HG03432 (cell line): ENCODE results near the gene ACADL.

Experiments used
- ATAC-seq: cut with Tn5 transposase; IDR thresholded peaks from one replicate; pipeline ENCODE4 v1.9.1; 2021; ENCODE audit warnings: mild to moderate bottlenecking, moderate library complexity; ENCODE audit not compliant: unreplicated experiment

Gene ACADL

DNA sequence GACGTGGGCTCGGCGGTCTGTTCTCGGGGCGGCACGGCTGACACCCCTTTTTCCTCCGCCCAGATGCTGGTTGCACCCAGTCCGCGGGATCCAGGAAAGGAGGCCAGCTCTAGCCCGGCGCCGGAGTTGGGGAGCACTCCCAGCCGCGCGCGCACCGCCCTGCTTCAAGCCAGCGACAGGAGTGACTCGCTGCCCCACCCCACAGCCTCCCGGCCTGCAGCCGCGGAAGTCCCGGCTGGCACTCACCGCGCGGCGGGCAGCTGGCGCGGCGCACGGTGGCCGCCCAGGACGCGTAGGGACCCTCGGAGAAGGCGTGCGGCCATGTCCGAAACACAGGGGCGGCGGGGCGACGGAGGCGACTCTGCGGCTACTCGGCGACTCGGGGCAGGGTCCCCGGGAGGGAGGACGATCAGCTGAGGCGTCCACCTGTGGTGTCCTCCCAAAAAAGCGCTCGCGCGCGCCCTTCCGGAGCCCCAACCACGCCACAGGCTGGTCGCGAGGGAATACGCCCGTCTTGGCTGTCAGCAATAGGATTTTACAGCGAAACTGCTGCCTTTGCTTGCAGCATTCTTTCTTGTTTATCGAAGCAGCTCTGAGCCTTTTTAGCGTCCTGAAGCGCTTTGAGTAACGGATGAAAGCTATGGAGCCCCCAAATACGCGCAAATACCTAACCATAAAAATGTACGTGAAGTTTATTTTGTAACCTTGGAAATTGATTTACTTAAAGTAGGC, at the start of gene ACADL:
TSS of gene ACADL (minus strand) at position 507 of the 732 bp plus-strand sequence. CDS start at position 323, 184 bp downstream.
- peak; percentile 72 for ATAC-seq

DNA sequence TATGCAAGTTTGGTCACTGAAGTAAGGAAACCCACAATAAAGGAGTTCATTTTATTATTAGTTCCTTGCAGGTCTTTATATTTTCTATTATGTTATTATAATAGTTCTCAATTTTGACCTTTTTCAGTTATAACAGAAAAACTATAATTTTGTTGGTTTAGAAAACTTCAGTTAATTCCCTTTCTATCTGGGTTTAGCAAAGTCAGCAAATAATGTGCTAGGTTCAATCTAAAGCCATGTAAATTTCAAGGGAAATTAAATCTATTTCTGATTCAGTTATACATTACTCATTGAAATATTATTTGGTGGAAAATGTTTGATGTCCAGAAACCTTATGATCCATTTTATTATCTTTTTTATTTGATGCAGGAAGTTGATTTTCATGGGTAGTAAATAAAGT, 46.1 kb upstream of the ACADL start:
- no peak for ATAC-seq

DNA sequence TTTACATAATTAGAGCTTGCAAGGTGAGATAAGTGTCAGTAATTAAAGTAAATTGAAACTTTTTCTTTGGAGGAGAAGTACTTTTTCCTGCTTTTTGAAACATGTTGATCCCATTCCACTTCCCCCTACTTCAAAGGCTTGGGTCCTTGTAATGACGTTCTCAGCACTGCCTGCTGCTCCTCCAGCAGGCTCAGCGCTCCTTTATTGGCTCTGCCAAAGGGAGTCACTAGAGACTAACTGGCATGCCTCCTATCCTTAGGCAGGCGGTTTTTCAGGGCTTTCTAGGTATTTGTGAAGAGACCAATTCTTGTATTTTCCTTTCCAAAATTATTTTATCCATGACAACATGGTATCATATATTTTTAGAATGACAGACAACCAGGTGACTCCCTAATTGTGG, 43.9 kb upstream of the ACADL start:
- ATAC-seq: no peak

DNA sequence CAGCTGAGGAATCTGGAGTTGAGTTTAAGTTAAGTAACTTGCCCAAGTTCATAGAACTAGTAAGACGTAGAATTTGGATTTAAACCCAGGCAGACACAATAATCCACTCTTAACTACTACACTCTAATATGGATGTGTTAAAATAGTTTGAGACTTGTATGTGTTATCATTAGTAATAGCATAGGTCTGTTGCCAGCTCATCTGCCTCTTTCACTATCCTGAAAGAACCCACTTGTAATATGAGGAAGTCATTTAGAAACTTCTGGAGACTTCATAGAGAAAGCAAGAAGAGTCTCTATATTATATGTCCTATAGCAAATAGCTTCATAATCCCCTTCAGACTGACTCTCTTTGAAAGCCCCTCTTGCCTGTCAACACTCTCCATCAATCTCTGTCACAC, 43.0 kb upstream of the ACADL start:
- no peak for ATAC-seq

DNA sequence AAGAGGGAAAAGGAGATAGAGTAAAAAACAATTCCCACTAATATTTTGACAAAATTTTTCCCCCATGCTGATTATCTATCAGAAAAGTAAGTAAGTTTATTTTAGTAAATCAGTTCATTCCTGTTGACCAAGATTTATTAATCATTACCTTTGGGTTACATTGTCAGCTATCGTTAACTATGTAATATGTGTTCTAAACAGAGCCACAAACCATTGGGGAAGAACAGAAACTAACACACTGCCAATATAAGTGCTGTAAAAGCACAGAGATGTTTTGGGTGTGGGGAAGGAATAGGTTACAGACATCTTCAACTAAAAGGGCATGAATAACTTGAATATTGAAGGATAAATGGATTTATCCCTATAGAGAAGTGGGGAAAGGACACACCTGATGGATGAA, 42.5 kb upstream of the ACADL start:
- peak; percentile 55 for ATAC-seq

DNA sequence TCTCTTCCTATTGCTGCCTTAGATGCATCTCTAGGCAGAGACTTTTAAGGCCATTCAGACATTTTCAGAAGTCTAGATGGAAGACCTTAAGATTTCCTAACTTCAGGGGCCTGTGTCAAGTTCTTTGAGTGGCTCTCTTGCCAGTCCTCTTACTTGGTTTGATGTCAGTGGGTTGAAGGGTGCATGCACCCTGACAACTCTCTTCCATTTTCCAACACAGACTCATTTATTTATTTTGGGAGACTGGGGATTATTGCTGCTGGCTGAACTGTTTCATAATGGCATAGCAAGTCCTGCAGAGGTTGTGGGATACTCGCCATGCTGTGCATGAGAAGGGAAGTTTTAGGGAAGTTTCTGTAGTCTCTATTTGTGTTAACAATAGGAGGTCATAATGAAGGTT, 39.0 kb upstream of the ACADL start:
- ATAC-seq: no peak

DNA sequence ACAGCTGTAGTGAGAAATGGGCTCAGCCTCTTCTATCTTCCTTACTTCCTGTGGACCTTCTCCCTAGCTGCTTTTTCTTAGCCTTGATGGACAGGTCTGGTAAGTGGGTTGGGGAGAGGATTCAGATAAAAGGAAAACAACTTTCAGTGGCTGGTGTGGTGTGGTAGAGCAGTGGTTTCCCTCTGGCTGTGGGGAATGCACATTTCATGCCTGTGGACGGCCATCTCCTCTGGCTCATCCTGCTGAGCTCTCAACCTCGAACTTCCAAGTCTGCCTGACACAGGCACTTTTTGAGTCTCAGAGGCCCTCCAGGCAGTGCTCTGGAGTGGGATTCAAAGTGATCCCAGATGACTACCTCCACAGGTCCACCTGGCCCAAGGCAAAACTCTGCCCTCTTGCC, 38.6 kb upstream of the ACADL start:
- ATAC-seq: no peak

DNA sequence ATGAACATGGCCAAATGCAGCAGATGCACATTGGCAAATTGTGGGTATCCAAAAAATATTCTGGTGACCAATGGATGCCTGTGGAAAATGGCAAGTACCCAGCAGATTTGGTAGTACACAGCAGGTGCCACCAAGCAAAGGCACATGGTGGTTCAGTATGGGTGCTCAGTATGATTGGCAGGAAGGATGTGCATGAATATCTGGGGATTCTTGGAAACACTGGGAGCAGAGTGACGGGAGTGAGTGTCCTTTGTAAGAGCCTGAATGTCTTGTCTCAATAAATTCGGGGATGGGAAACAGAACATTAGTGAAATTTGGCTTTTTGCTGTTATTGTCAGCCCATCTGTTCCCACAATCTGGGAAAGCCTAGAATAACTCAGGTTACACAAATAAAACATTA, 36.8 kb upstream of the ACADL start:
- no peak for ATAC-seq

DNA sequence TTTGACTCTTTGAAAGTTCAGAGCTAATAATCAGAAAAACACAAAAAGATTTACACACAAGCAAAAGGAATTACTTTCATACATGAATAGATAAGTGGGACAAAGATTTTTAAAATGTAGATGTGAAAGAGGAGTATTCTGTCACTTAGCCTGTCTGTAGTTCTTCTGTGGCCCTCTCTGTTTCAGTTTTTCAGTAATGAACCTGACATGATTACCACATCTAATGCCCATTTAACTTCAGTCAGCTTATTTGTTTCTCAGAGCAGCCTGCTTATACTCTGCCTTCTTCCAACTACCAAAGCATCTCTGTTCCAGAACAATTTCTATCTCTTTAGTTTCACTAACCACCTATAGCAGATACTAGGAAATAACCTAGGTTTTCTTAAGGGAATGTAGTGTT, 34.4 kb upstream of the ACADL start:
- no peak for ATAC-seq

DNA sequence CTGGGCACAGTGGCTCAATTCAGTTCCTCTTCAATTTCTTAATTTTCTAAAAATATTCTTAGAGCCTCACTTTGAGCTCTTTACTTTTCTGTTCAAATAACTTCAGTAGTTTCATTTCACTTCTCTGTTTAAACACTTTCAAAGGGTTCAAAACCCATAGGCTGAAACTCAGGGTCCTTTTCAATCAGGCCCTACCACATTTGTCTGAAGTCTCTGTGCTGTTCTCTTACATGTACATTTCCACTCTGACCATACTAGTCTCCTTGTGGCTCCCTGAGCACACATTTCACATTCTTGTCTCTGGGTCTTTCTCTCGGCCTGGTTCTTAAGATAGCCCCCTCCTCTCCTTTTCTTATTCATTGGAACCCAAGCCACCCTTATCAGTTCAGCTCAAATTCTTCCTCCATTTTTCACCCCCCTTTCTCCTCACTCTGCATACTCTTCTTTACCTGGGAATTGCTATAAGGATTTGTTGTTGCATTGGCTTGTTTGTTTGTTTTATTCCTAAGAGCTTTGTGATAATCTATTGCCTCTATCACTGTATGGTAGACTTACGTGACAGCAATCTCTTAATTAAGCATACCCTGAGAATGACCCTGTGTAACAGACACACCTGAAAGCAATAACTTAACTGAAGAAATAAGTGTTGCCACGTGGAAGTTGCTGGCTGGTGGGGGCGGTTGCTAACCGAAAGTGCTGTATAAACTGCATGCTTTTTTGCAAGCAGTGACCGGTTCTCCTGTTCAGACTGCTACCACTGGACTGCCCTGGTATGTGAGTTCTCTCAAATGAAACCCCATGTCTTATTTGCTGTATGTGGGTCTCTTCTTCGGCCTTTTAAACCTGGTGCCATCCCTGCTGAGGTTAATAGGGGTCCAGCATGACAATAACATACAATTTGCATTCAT, 27.7 kb upstream of the ACADL start:
- no peak for ATAC-seq

DNA sequence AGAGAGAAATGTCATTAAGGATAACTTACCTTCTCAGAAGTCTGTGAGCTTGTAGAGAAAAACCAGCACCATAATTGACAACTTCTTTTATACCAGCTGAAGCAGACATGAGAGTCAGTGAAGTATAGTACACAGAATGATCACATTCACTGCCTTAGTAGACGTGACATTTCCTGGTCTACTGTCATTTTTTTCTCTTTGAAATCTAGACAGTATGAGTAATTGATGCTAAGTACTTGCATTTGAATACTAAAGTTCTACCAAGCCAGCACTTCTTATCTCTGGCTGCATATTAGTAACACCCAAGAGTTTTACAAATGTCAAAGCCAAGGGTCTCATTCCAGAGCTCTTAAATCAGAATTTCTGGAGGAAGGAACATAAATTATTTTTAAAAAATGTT, 25.4 kb upstream of the ACADL start:
- ATAC-seq: no peak

DNA sequence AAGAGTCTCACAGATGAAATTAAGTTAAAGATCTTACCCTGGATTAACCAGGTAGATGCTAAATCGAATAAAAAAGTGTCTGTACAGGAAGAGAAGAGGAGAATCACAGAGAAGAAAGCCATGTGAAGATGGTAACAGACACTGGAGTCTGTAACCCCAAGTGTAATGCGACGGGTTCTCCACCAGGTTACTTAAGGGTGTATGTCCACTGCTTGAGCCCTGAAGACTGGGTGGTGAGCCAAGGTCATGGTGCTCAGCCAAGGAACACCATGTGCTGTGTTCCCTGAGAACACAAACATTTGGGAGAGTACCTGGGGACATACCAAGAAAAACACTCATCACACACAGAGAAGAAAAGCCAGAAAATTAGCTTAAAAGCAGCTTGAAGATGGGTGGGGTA, 8.2 kb upstream of the ACADL start:
- ATAC-seq: no peak

DNA sequence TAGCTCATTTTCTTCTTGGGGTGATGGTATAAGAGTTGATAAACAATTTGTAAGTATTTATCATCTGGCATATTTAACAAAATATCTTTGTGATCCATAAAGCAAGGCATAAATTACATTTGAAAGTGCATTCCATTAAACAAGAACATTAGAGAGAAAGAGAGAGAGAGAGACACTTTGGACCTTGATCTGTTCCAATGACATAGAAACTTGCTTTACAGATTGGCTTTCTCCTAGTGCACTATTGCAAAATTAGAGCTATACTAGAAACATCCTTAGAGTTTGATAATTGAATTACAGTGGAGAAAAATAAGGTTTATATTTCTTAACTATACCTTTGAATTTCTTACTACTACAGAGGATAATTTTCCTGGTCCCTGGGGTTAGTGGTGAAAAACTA, 5.7 kb upstream of the ACADL start:
- ATAC-seq: no peak

DNA sequence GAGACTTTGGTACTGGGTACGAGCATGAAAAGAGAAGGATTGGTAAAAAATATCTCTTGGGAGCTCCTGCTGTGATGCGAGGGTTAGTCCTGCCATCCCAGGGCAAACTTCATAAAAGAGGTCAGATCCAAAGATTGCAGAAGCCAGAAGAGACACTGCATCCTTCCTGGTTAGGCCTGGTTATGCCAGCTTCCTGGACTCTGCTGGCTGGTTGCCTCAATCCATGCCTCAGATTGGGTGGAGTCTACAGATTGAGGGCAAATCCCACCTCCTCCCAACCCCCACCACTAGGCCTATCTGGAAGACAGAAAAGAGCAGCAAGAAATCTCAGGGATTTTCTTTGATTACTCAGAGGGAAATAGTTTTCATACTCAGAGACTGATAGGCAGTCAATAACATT, 5.3 kb upstream of the ACADL start:
- no peak for ATAC-seq

DNA sequence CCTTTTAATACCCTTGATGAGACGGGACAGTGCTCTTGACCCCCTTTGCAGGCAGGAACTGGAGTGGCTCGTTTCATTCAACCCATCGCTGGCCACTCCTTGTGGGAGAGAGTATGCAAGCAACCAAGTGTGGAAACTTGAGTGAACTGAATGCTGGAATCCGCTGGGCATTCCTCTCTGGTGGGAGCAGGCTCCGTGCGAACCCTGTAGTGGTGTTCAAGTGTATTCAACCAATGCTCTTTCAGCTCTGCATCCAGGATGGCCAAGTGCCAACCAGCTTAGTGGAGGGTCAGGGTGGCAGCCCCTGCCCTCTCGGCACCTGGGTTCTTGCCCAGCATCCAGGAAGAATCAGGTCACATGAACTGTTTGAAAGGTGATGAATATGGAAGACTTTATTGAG, 3.3 kb upstream of the ACADL start:
- ATAC-seq: no peak

DNA sequence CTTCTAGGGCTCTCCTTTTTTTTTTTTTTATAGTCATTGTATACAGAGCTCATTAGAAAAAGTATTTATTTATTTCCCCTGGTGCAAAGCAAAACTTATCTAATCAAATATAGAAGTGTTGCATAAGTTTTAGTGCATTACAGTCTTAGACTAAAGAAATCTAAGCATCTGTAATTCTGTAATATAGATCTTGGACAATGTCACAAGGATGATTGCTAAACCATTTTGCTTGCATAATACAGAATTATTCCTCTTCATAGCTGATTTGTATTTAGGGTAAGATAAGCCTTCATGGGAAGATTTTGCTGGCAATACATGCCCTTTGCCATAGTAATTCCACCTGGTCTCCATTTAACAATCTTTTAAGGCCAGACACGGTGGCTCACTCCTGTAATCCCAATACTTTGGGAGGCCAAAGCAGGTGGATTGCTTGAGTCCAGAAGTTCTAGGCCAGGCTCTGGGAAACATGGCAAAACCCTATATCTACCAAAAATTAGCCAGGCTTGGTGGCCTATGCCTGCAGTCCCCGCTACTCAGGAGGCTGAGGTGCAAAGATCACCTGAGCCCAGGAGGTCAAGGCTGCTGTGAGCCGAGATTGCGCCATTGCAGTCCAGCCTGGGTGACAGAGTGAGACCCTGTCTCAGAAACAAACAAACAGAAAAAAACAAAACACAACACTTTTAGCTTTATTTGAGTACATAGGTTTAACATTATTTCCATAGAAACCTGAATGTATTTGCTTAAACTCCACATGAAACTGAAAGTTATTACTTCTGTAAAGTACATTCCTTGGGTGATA, 2.2 kb upstream of the ACADL start:
- no peak for ATAC-seq

DNA sequence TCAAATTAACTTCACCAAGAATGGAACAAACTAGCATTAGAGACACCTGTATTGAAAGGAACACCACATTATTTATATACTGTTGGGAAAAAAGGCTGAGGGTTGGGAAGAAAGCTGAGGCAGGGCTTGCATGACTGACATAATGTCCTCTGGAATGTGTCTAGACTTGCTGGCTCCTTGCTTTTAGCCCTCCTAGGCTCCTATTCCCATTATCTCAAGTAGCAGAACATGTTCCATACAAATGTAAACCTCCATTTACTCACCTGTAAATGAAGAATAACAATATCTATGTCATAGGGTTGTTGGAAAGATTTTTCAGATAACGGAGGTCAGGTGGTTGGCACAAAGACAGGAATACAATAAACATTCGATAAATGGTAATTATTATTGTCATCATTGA, 976 bp upstream of the ACADL start:
- no peak for ATAC-seq

DNA sequence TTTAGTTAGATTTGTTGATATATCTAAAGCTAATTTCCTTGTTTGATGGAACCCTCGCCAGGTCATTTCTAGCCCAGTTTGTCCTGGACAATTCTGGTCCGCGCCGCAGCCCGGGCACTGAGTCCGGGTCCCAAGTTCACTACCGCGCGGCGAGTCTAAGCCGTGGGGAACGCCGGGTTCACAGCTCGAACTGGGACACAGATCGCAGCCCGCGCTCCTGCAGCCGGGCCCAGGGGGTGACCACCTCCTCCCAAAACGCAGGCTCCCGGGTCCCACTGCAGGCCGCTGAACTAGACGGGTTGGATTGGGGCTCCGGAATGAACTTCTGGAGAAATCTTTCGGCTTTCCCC, 681 bp downstream of the ACADL start:
- peak; percentile 30 for ATAC-seq

DNA sequence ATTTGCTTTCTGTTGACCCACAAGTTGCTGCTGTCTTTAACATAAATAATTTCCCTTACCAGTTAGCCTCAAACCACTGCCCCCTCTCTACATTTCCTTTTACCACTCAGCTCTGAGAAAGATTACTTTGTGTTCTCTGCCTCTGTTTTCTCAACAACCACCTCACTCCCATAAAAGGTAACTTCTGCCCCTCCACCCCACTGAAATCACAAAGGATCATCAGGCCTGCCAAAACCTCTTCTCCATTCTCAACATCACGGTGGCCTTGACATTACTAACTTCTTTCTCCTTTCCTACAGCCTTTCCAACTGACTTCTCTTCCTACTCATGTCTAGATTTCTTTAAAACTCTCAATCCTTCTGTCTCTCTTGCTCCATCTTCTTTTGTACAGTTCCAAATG, 10.1 kb downstream of the ACADL start:
- no peak for ATAC-seq

DNA sequence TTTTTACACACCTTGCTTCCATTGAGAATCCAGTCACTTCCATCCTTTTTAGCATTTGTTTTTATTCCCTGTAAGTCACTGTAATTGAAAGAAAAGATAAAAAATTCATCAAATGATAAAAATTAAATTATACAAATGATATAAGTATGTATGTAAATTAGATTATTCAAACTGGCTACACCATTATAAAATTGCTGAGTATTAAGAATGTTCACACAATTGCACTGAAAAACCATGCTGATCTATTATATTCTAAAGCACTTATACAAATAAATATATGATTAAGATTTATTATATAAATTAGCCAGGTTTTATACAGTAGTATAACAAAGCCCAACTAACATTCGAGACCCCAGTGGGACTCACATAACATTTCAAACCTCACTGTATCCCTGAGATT, 15.1 kb downstream of the ACADL start:
- ATAC-seq: no peak

DNA sequence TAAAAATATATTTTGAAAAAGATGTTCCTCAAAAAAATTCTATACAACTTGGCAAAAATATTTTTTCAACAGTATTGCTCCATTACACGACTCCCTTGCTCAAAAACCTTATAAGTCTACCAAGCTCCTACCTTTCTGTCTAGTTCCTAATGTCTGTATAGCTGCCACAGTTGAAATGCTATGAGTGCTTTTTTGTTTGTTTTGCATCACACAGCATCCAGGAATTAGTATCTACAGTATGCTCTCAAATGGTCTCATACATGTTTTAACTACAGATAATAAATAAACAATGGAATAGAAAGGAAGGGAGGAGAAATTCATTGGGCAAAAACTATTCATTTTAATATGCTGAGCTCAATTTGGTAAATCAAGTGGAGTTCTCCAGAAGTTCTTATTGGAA, 17.3 kb downstream of the ACADL start:
- ATAC-seq: no peak

DNA sequence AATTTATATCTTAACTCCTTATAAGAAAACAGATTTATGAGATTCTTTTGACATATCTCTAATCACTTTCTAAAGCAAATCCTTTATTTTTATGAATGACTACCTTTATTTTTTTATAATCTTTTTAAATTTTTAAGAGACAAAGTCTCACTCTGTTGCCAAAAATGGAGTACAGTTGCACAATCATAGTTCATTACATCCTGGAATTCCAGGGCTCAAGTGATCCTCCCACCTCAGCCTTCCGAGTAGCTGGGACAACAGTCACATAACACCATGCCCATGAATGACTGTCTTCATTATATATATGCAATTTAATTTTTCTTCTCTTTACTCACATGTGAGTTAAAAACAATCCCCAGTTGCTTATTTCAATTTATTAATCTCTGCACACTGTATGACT, 21.7 kb downstream of the ACADL start:
- no peak for ATAC-seq
